Measurements from ENCODE around the gene MCRIP1. TPM values are rescaled to one million over a fixed set of nuclear protein-coding genes. Genes with fewer than 3 reads are reported as not detected.

Gene MCRIP1
- 122 to 133 TPM (median 131 TPM) in 3 replicates for total RNA-seq
- long read RNA-seq, transcript MCRIP1-201 (5 exons, 1,209 nt) = major isoform, 129 of 169 reads
- long read RNA-seq, transcript MCRIP1-207 (4 exons, 2,775 nt) = minor isoform, 9 of 169 reads
- long read RNA-seq, transcript MCRIP1-203 (6 exons, 925 nt) = minor isoform, 9 of 169 reads
- long read RNA-seq, partial matches to known transcripts = 1 of 169 reads
- long read RNA-seq, other reads (novel, unspliced or antisense) = 12 of 169 reads

GRCh38 chr17:81833160-81833920 lies at the start of gene MCRIP1:
Gene MCRIP1 (minus strand): TSS chr17:81833291. CDS start chr17:81824506, 8,785 bp downstream.
- Mint-ChIP-seq H3K27ac (ENCODE audit: unreplicated experiment) (peak within 1 kb of the TSS; percentile 89), H3K36me3 (ENCODE audit: low read depth) (no peaks in the 10 kb centered on the region), H3K4me1 (ENCODE audit: low read depth) (peaks cover 30% of the 10 kb centered on the region), H3K9me3 (ENCODE audit: low read depth) (no peaks in the 10 kb centered on the region), H3K27me3 (ENCODE audit: low read depth) (no peaks in the 10 kb centered on the region), H3K4me3 (ENCODE audit: unreplicated experiment) (peak within 1 kb of the TSS; percentile 92)
- TF ChIP-seq CTCF (IDR thresholded peaks at IDR 0.05) = no peak
- peak; percentile 98 for DNase-seq (ENCODE audit: low spot score)

- Mint-ChIP-seq H3K36me3 (ENCODE audit: low read depth) (peaks cover 7% of the 10 kb centered on the region), H3K4me1 (ENCODE audit: low read depth) (peaks cover 2% of the 10 kb centered on the region), H3K27ac (ENCODE audit: unreplicated experiment) (no peak overlapping the region), H3K27me3 (ENCODE audit: low read depth) (no peaks in the 10 kb centered on the region), H3K9me3 (ENCODE audit: low read depth) (no peaks in the 10 kb centered on the region), H3K4me3 (ENCODE audit: unreplicated experiment) (no peak overlapping the region)
- no peak for DNase-seq (ENCODE audit: low spot score)
- no peak for TF ChIP-seq CTCF (IDR thresholded peaks at IDR 0.05)
Observed at GRCh38 chr17:81879121-81879520, 46.0 kb upstream of the MCRIP1 start.

GRCh38 chr17:81878294-81878693 lies 45.2 kb upstream of the MCRIP1 start:
- Mint-ChIP-seq H3K4me3 (ENCODE audit: unreplicated experiment) (no peak overlapping the region), H3K27me3 (ENCODE audit: low read depth) (no peaks in the 10 kb centered on the region), H3K36me3 (ENCODE audit: low read depth) (peaks cover 7% of the 10 kb centered on the region), H3K4me1 (ENCODE audit: low read depth) (no peaks in the 10 kb centered on the region), H3K9me3 (ENCODE audit: low read depth) (no peaks in the 10 kb centered on the region), H3K27ac (ENCODE audit: unreplicated experiment) (no peak overlapping the region)
- DNase-seq (ENCODE audit: low spot score) = no peak
- TF ChIP-seq CTCF (IDR thresholded peaks at IDR 0.05) = no peak

- peaks cover 4% of the 10 kb centered on the region for H3K4me1 Mint-ChIP-seq (ENCODE audit: low read depth)
- H3K4me3 Mint-ChIP-seq (ENCODE audit: unreplicated experiment) = no peak overlapping the region
- no peak for TF ChIP-seq CTCF (IDR thresholded peaks at IDR 0.05)
- H3K27ac Mint-ChIP-seq (ENCODE audit: unreplicated experiment) = no peak overlapping the region
- H3K27me3 Mint-ChIP-seq (ENCODE audit: low read depth) = no peaks in the 10 kb centered on the region
- peaks cover 7% of the 10 kb centered on the region for H3K36me3 Mint-ChIP-seq (ENCODE audit: low read depth)
- H3K9me3 Mint-ChIP-seq (ENCODE audit: low read depth) = no peaks in the 10 kb centered on the region
- DNase-seq (ENCODE audit: low spot score) = no peak
Observed at GRCh38 chr17:81877569-81877968, 44.5 kb upstream of the MCRIP1 start.

GRCh38 chr17:81871387-81872230 lies 38.5 kb upstream of the MCRIP1 start:
- peaks cover 47% of the 10 kb centered on the region for H3K4me1 Mint-ChIP-seq (ENCODE audit: low read depth)
- TF ChIP-seq CTCF (IDR thresholded peaks at IDR 0.05) = peak; percentile 67
- H3K4me3 Mint-ChIP-seq (ENCODE audit: unreplicated experiment) = peak overlapping the region; percentile 81
- H3K36me3 Mint-ChIP-seq (ENCODE audit: low read depth) = peaks cover 2% of the 10 kb centered on the region
- H3K27me3 Mint-ChIP-seq (ENCODE audit: low read depth) = no peaks in the 10 kb centered on the region
- peak; percentile 97 for DNase-seq (ENCODE audit: low spot score)
- peak overlapping the region; percentile 94 for H3K27ac Mint-ChIP-seq (ENCODE audit: unreplicated experiment)
- H3K9me3 Mint-ChIP-seq (ENCODE audit: low read depth) = no peaks in the 10 kb centered on the region

Data from chondrocyte (in vitro differentiated cells).